HL-60 (cell line): ENCODE results near the gene OCEL1.
A peak's percentile ranks its signal among the peaks of the same experiment; 100 is the strongest.

Experiments used
- DNase-seq, 2 experiments: peaks; one replicate each; pipeline ENCODE4 v3.0.0-alpha.2; 2010 to 2020; ENCODE audit warnings: low read depth in 1 of 2, low spot score in 1 of 2
- H3K27ac ChIP-seq: fragments of 250-450 bp; sonication (Bioruptor Pico); replicated peaks from 2 replicates; pipeline ENCODE4 v1.5.1; 2020; ENCODE audit warnings: mild to moderate bottlenecking, moderate library complexity
- H3K27me3 ChIP-seq: fragments of 250-450 bp; sonication (Bioruptor Pico); 2 replicates; pipeline ENCODE4 v1.5.1; 2021; ENCODE audit warnings: mild to moderate bottlenecking, moderate library complexity; ENCODE audit not compliant: insufficient read depth, poor library complexity, severe bottlenecking
- H3K4me3 ChIP-seq: replicated peaks from 2 replicates; pipeline ENCODE4 v1.5.1; 2011; ENCODE audit warnings: mild to moderate bottlenecking, control low read depth, low read length; ENCODE audit not compliant: insufficient read depth
- CTCF ChIP-seq: IDR thresholded peaks from one replicate; pipeline ENCODE4 v1.5.1; 2011; ENCODE audit warnings: low read length, control low read depth, inconsistent platforms; ENCODE audit not compliant: insufficient read depth
- GABPA ChIP-seq: IDR thresholded peaks from 2 replicates; pipeline ENCODE4 v1.6.1; 2012; ENCODE audit warnings: low read depth
- POLR2AphosphoS5 ChIP-seq: IDR thresholded peaks from 2 replicates; pipeline ENCODE4 v1.6.1; 2012; ENCODE audit warnings: low read depth
- REST ChIP-seq: IDR thresholded peaks from 2 replicates; pipeline ENCODE4 v1.6.1; 2012; ENCODE audit warnings: low read depth; ENCODE audit not compliant: insufficient replicate concordance
- SPI1 ChIP-seq: IDR thresholded peaks from 2 replicates; pipeline ENCODE4 v1.6.1; 2012; ENCODE audit warnings: low read depth, mild to moderate bottlenecking, borderline replicate concordance

The OCEL1 gene

GRCh38 chr19:17246681-17247425 is 20.8 kb downstream of the OCEL1 start:
- peak overlapping the region; percentile 95 for H3K27ac ChIP-seq
- H3K4me3 ChIP-seq, result peak overlapping the region; percentile 47
- no peak for DNase-seq
- no peak for TF ChIP-seq CTCF
- no peak for TF ChIP-seq SPI1
- no peak for TF ChIP-seq GABPA
- TF ChIP-seq POLR2AphosphoS5, result no peak
- TF ChIP-seq REST, result no peak
- H3K27me3 ChIP-seq, result no peaks in the 10 kb centered on the region

- no peak for DNase-seq
- Histone ChIP-seq H3K27me3 (no peaks in the 10 kb centered on the region), H3K4me3 (no peak overlapping the region), H3K27ac (no peak overlapping the region)
- TF ChIP-seq SPI1, result no peak
- no peak for TF ChIP-seq CTCF
- no peak for TF ChIP-seq REST
- TF ChIP-seq GABPA, result no peak
- no peak for TF ChIP-seq POLR2AphosphoS5
Observed at GRCh38 chr19:17248011-17248776, 22.2 kb downstream of the OCEL1 start.

GRCh38 chr19:17249887-17250548 is 24.0 kb downstream of the OCEL1 start:
- H3K4me3 ChIP-seq, result no peak overlapping the region
- H3K27ac ChIP-seq, result no peak overlapping the region
- H3K27me3 ChIP-seq, result no peaks in the 10 kb centered on the region
- TF ChIP-seq CTCF (no peak), SPI1 (no peak), GABPA (no peak), POLR2AphosphoS5 (no peak), REST (no peak)
- no peak for DNase-seq
